GM18951 (cell line): ENCODE measurements around the gene PTX3.

Source experiments
- POLR2A ChIP-seq: IDR thresholded peaks from 4 replicates; pipeline ENCODE4 v1.6.1; 2011; ENCODE audit warnings: mild to moderate bottlenecking; ENCODE audit not compliant: insufficient read length, insufficient read depth; ENCODE audit errors: extremely low read depth
- in situ Hi-C: fragments of 300-500 bp; cut with MboI; formaldehyde crosslinking; loops from one replicate; pipeline ENCODE4 v1.12.0; 2022; ENCODE audit warnings: low sequenced_read_pairs, mixed read lengths, inconsistent platforms; ENCODE audit not compliant: unreplicated experiment

The PTX3 gene

DNA sequence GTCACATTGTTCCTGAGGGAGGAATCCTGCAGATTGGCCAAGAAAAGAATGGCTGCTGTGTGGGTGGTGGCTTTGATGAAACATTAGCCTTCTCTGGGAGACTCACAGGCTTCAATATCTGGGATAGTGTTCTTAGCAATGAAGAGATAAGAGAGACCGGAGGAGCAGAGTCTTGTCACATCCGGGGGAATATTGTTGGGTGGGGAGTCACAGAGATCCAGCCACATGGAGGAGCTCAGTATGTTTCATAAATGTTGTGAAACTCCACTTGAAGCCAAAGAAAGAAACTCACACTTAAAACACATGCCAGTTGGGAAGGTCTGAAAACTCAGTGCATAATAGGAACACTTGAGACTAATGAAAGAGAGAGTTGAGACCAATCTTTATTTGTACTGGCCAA, 6.1 kb downstream of the PTX3 start:
- in situ Hi-C loops = no loop called here

DNA sequence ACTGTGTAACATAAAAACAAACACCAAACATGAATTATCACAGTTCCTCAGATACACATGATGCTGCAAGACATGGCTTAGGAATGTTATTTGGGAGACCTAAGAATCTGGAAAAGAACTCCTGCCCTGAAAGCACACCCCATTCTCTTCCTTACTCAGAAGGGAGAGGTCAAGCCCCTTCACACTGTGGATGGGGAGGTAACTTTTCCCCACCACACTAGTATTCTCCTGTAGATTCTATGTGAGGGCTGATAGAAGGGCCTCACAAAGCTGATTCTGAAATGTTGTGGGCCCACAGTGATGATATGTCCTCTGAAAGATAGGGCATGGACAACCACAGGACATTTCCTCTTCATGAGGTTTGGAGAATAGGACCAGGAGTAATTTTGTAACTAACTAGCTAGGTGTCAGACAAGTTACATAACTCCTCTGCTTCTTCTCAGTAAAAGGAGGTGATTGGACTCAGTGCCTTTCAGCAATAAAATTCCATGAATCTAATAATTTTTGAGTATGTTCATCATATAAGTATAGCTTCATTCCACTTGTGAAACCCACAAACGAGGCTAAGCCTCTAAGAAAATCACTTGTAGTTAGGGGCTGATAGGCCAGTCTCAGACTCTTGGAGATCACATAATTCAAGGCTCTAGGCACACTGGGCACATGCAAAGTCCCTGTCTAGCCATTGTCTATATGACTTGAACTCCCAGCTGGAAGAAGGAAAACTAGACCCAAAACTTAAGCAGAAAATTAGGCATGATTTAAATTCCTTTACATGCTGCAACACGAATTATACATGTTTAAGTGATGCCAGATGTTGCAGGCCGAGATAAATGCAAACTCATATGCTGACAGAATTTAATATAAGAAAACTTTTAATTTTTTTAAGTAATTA, 7.5 kb downstream of the PTX3 start:
- no peak for TF ChIP-seq POLR2A
- in situ Hi-C loops = no loop called here

More for the DNA sequence above, 6.1 kb downstream of the PTX3 start:
- TF ChIP-seq POLR2A = no peak

DNA sequence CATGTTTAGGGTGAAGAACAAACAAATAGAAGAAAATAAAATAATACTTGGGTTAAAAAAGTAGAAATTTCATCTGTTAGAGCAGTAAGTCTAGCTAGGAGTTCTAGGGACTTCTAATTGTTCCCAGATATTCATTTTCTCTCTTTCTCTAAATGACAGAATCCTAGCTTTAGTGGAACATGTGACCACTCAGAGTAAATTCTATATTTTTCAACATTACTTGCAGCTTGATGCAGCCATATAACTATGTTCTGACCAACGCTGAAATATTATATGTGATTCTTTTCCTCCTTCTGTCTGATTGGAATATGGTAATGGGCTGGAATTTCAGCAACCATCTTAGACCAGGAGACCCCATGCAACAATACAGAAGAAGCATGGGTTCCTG, 8.1 kb downstream of the PTX3 start:
- TF ChIP-seq POLR2A = no peak
- in situ Hi-C loops = no loop called here

DNA sequence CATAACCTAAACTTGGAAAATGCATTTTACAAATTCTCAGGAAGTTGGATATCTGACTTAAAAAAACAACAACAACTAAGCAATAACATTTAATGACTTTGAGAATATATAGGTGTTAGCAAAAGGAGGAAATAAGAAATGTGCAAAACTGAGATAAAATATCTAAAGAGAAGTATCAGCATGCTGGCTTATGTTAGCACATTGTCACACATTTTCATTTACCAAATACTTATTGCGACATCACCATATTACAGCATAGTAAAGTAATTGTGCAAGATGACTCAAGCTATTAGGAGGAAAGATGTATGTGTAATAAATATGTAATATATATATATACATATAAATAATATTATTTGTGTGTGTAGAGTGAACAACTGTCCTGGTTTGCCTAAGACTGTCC, 9.2 kb downstream of the PTX3 start:
- no peak for TF ChIP-seq POLR2A
- in situ Hi-C loops = no loop called here

DNA sequence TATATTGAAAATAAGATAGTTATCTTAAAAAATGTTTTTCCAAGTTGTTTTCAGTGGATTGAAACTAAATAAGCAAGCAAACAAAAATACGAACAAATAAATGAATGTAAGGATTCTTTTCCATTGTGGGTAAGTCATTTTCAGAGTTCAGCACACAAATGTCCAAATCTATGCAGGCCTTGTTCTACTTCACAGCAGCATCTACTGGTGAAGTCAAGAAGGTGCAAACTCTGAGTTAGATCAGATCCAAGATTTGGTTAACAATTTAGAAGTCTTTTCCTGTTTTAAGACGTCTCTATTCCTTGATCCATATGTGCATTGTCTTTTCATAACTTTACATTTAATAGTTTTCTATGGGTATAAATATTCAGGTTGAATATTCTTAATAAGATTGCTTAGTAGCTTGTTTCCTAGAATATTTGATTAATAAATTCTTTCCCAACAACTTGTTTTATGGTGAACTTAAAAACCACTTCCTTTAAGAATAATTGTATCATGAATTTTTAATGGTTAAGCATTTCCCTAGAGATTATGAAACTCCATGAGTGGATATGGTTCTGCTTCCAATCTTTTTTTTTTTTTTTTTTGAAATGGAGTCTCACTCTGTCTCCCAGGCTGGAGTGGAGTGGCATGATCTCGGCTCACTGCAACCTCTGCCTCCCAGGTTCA, 10.5 kb downstream of the PTX3 start:
- in situ Hi-C loops = no loop called here
- TF ChIP-seq POLR2A = no peak

DNA sequence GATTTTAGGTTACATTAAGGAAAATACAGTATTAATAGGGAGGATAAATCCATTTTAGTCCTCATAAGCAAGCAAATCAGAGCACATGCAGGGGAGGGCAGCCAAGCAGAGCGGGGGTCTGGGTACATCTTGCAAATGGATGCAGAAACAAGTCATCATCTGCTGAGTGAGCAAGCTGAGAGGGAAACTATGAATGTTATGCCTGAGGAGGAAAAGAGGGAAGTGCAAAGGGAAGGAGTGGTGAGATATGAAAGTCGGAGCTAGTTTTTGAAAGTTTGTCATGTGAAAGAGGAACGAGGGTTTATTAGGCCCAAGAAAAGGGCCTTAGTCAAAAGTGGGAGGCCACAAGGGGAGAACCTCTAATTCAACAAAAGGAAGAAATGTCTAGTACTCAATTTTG, 15.4 kb downstream of the PTX3 start:
- TF ChIP-seq POLR2A = no peak
- in situ Hi-C loops = no loop called here

DNA sequence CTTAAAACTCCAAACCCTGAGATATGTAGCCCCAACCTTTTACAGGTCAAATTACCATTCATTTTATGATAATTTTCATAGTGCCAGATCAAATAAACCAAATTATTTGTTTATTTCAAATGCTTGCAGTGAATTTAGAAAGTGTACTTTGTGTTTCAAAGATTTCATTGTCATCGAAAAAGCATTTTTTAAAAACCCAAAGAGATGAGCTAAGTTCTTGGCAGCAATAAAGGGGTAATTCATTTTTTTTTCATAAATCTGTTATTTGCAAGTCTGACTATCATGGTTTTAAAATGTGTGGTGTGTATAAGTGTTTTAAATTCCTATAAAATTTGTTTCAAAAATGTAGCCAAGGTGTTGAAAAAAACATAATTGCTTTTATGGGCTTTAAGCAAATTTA, 17.2 kb downstream of the PTX3 start:
- no peak for TF ChIP-seq POLR2A
- in situ Hi-C loops = no loop called here

DNA sequence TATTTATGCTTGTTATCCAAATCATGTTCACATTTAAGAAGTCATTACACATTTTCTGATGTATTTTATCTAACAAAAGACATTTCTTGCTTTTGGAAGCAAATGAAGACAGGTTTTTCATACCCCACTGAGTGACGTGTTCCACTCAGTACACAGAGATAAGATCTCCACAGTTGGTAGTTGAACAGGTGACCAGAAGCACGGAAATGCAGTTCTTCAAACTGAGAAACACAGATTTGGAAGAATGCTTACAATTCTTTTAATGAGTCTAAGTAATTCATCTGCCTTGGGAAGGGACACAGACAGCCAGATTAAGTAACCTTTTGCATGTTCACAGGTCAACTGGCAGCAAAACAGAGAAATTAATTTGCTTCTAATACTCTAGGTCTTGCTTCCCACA, 23.1 kb downstream of the PTX3 start:
- in situ Hi-C loops = no loop called here
- TF ChIP-seq POLR2A = no peak

DNA sequence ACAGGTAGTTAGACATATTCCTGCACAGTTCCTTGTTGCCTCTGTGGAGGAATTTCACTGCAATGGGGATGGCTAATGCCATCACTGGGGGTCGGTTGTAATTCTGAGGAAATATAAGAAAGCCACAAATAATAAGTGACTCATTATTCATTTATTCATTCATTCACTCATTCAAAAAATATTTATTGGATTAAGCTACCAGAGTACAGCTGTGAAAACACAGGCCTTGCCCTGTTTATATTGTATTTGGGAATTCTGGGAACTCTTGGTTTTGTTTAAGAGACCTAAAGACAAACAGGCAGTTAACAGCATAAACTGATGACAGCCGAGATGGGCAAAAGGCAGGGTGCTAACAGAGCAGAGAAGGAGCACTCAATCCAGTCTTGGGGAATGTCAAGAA, 23.6 kb downstream of the PTX3 start:
- in situ Hi-C loops = no loop called here
- no peak for TF ChIP-seq POLR2A

DNA sequence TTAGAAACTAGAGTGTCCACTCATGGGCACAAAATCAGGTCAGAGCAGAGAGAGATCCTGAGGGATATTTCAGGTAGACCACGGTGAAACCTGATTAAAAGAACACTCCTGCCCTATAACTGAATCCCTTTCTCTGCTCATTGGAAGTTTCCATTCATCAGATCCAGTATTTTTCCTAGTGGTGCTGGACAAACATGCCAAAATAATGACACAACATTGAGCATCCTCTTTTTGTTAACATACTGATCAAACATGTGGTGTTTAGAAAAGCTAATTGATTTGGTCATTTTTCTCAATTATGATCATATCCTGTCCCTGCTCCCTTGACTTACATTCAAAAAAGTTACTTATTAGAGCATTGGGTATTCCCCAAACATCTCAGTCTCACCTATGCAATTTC, 27.2 kb downstream of the PTX3 start:
- in situ Hi-C loops = no loop called here

DNA sequence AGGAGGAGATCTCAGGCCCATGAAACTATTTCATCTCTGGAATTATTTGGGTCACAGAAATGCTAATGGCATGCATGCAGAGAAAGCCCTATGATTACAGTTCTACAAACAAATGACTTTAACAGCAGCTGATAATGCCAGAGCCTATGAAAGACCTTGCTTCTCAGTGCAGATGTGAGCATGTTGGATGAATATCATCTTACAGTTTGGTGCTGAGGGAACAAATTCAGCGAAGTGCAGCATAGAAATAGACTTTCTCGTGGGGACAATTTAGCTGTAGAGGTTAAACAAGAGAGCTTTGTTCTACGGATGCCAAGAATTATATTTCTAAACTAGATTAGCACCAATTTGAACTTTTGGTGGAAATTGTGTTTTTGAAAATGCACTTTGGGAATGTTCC, 27.7 kb downstream of the PTX3 start:
- TF ChIP-seq POLR2A = no peak
- in situ Hi-C loops = no loop called here

More for the DNA sequence above, 27.2 kb downstream of the PTX3 start:
- TF ChIP-seq POLR2A = no peak

DNA sequence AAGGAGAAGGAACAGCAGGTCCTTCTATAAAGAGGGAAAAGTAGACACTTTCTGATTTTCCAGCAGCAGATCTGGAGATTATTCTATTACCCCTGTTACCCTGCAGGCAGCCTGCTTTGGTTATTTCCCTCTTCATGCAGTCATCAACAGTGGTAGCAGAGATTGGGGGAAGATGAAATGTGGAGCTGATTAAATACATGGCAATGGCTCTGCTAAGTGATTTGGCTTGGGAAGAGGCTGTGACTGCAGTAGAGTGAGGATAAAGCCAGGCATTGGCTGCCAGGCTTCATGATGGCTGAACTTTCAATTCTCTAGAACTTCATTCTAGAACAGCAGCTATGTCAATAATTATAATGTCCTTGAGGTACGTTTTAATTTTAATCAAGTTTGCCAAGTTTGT, 29.1 kb downstream of the PTX3 start:
- TF ChIP-seq POLR2A = no peak
- in situ Hi-C loops = no loop called here

DNA sequence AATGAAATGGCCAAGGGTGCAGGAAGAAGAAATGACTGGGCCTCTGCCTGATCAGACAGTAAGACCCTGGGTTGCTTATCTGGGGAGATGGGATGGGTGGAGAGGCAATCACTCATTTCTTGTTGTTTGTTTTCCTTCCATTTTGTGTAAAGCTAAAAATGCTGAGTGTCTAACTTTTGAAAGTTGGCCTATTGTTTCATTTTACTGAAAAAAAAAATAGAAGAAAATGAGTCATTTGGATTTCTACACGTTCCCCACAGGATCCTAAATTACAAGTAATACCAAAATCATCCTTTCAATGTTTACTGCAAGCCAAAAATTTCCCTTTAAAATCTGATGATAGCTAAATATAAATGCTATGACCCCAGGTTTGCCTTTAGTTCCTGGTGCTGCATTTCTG, 30.6 kb downstream of the PTX3 start:
- in situ Hi-C loops = no loop called here
- TF ChIP-seq POLR2A = no peak

DNA sequence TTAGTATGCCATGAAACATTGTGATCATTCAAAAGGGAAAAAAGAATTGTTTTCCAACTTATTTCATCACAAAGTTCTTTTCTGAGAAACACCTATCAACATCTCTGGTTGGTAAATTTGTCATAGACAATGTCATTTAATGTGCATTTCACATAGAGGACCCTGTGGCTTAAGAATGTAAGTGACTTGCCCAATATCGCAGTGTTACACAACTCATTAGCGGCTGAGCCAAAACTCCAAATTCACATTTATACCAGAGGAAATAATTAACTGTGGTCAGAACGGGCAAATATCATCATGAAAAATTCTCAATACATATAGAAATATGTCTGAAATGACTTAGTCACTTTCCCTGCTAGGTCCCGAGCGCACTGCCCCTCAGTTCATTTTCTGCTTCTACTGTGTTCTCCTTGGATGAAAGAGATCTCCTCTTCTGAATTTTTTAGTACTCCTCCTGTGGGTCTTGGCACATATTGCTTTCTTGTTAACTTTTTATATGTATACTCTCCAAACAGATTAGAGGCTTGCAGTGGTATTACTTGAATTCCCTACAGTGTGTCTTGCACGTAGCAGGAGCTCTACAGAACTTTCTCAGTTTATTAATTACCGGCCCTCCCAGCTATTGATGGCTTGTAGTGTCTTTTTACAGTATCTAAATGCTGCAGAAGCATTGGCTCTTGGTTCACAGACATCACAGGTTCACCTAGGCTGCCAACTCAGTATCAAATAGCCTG, 33.1 kb downstream of the PTX3 start:
- in situ Hi-C loops = no loop called here
- no peak for TF ChIP-seq POLR2A

DNA sequence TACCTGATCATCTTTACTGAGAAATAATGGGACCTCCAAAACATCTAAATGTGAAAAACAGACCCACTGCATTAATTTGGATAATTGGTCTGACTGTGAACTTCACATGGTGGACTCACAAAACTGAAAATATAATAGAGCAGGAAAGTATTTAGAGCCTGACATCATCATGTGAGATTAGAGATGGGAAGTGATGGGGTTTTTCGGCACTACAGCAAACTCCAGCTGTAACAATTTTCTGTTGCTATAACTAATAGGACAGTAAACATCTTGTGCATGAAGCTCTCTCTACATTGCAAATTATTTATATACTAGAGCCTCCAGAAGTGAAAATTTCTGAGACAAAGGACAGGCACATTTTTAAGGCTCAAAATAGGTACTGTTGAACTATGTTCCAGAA, 34.4 kb downstream of the PTX3 start:
- in situ Hi-C loops = no loop called here
- TF ChIP-seq POLR2A = no peak
